ENCODE measurements around the gene PLXNB3.

- TF ChIP-seq ZNF234 (CRISPR knock-in tag; conservative IDR thresholded peaks at IDR 0.05) (no peak), HBP1 (CRISPR knock-in tag; IDR thresholded peaks at IDR 0.05; ENCODE audit: low read depth) (no peak), KDM4B (CRISPR knock-in tag; IDR thresholded peaks at IDR 0.05) (no peak), CTCF (CRISPR knock-in tag; IDR thresholded peaks at IDR 0.05) (no peak), MXD4 (CRISPR knock-in tag; IDR thresholded peaks at IDR 0.05) (no peak), THAP8 (CRISPR knock-in tag; IDR thresholded peaks at IDR 0.05; ENCODE audit: borderline replicate concordance) (no peak), ZNF644 (CRISPR knock-in tag; IDR thresholded peaks at IDR 0.05; ENCODE audit: low read depth) (no peak)
Observed at GRCh38 chrX:153797415-153798015, 33.5 kb downstream of the PLXNB3 start.

Data from HepG2 (cell line).